ENCODE data around the gene MS4A7.
"Not testable (repeated sequence)": the region's sequence is repeated elsewhere in the genome, so short reads cannot be mapped to it uniquely, and the experiment has no call there.

MS4A7 gene

DNA sequence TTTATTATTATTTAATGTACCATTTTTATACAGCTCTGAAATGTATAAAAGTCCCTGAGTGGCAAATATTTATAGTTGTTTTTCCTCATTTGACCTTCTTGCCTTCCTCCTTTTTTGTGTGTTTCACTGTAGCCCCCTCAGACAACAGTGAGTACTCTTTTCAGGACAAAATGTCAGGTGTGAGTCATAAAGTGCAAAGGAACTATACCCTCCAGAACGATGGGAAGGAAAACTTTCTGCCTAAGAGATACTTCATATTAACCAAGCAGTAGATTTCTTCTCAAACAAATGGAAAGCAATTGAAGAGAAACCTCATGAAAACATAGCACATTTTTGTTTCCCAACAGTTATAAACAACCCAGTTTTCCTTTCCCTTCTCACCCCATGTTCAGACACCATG, 16.1 kb upstream of the MS4A7 start:
- Histone ChIP-seq H3K9ac (no peak overlapping the region), H3K4me2 (ENCODE audit: low read length) (no peak overlapping the region), H3K4me3 (ENCODE audit: low read depth, low read length) (no peak overlapping the region), H3K4me1 (no peaks in the 10 kb centered on the region), H3K9me3 (ENCODE audit: control insufficient read depth, low read length) (no peaks in the 10 kb centered on the region), H2AFZ (no peak overlapping the region), H3K79me2 (no peaks in the 10 kb centered on the region), H3K36me3 (ENCODE audit: control insufficient read depth, insufficient read depth, low read length) (no peaks in the 10 kb centered on the region), H3K27me3 (ENCODE audit: control insufficient read depth, insufficient read depth, low read length) (no peaks in the 10 kb centered on the region), H3K27ac (no peak overlapping the region)
- no peak for TF ChIP-seq CTCF (IDR thresholded peaks at IDR 0.05)

DNA sequence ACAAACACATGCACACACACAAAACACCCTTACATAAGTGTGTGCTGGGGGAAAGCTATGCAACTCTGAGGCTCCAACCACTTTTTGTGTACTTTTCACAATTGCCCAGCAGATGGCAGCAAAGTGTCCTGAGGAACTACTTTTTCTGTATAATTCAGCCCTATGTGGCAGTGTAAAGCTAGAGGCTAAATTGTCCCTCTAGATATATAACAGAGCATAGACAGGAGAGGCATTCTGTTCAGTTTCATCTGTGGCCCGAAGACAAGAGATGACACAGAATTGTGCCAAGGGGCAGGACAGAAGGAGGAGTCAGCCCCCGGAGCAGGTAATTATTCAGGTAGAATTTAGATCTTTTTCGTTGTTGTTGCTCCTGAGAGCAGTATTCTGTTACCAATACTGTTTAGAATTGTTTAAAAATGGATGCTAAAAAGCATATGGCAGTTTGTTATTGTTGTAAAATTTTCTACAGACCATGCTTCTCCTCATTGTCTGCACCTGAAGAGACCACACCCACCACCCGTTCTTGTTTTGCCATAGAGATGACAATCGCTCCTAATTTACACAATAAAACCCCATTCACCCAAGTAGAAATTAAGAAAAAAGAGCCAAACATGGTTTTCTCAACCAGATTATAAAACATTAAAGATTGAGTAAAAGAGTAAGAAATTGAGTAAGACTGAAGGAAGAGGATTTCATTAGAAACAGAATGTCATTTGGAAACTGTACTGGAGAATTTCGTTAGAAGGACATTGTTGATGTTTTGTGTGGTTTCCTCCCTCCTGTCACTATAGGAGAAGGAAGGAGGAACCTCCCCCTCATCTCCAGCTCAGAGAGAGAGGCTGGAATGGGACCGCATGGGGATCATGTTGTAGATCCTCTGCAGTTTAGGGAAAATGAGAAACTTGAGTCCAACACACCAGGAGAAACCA, 14.5 kb upstream of the MS4A7 start:
- H3K4me1 ChIP-seq = no peaks in the 10 kb centered on the region
- no peaks in the 10 kb centered on the region for H3K36me3 ChIP-seq (ENCODE audit: control insufficient read depth, insufficient read depth, low read length)
- H3K4me2 ChIP-seq (ENCODE audit: low read length) = no peak overlapping the region
- no peaks in the 10 kb centered on the region for H3K9me3 ChIP-seq (ENCODE audit: control insufficient read depth, low read length)
- peak; percentile 64 for TF ChIP-seq CTCF (IDR thresholded peaks at IDR 0.05)
- no peaks in the 10 kb centered on the region for H3K27me3 ChIP-seq (ENCODE audit: control insufficient read depth, insufficient read depth, low read length)
- H3K27ac ChIP-seq = peak overlapping the region; percentile 24
- H3K79me2 ChIP-seq = no peaks in the 10 kb centered on the region
- H3K4me3 ChIP-seq (ENCODE audit: low read depth, low read length) = no peak overlapping the region
- no peak overlapping the region for H2AFZ ChIP-seq
- H3K9ac ChIP-seq = no peak overlapping the region

DNA sequence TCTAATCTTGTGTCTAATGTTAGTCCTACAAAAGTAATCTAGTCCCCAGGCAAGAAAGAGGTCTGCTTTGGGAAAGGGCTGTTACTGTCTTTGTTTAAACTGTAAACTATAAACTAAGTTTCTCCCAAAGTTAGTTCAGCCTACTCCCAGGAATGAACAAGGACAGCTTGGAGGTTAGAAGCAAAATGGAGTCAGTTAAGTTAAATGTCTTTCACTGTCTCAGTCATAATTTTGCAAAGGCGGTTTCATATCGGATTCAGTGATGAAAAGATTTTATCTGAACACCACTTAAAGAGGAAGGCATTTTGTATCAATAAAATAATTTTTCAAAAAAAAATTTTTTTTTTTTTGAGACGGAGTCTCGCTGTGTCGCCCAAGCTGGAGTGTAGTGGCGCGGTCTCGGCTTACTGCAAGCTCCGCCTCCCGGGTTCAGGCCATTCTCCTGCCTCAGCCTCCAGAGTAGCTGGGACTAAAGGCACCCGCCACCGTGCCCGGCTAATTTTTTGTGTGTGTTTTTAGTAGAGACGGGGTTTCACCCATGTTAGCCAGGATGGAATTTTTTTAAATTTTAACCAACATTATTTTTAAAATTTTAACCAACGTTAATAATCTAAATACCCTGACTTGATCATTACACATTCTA, 11.9 kb upstream of the MS4A7 start:
- not testable (repeated sequence) for H3K9me3 ChIP-seq (ENCODE audit: control insufficient read depth, low read length); H3K79me2 ChIP-seq; H3K27ac ChIP-seq; H2AFZ ChIP-seq; H3K36me3 ChIP-seq (ENCODE audit: control insufficient read depth, insufficient read depth, low read length); H3K4me1 ChIP-seq; H3K4me2 ChIP-seq (ENCODE audit: low read length); H3K27me3 ChIP-seq (ENCODE audit: control insufficient read depth, insufficient read depth, low read length); H3K4me3 ChIP-seq (ENCODE audit: low read depth, low read length); H3K9ac ChIP-seq

DNA sequence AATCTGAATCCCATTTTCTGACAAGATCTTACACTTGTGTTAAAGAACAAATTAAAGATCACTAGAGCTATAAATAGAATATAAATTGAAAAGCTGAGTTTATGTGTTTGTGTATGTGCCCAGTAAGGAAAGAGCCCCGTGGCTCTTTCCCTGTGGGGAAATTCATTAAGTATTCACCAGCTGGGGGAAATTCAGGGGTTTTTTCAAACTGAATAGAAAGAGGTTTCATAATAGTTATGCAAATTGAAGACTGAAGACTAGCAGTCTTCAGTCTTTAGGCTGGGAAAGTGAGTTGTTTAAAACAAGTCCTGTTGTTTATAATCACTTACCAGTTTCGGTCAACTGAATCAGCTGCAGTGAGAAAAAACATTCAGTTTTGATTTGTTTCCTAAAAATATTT, 11.3 kb upstream of the MS4A7 start:
- Histone ChIP-seq H3K27me3 (ENCODE audit: control insufficient read depth, insufficient read depth, low read length) (no peaks in the 10 kb centered on the region), H3K79me2 (no peaks in the 10 kb centered on the region), H3K9ac (no peak overlapping the region), H2AFZ (no peak overlapping the region), H3K36me3 (ENCODE audit: control insufficient read depth, insufficient read depth, low read length) (no peaks in the 10 kb centered on the region), H3K4me2 (ENCODE audit: low read length) (no peak overlapping the region), H3K4me3 (ENCODE audit: low read depth, low read length) (no peak overlapping the region), H3K27ac (no peak overlapping the region), H3K9me3 (ENCODE audit: control insufficient read depth, low read length) (no peaks in the 10 kb centered on the region), H3K4me1 (no peaks in the 10 kb centered on the region)
- no peak for TF ChIP-seq CTCF (IDR thresholded peaks at IDR 0.05)

DNA sequence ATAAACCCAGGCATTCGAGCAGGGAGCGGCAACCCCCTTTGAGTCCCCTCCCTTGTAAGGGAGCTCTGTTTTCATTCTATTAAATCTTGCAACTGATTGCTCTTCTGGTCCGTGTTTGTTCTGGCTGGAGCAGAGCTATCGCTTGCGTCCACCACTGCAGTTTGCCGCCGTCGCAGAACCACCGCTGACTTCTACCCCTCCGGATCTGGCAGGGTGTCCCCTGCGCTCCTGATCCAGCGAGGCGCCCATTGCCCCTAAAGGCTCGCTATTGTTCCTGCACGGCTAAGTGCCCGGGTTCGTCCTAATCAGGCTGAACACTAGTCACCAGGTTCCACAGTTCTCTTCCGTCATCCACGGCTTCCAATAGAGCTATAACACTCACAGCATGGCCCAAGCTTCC, 10.4 kb upstream of the MS4A7 start:
- Histone ChIP-seq H3K79me2 (no peaks in the 10 kb centered on the region), H2AFZ (no peak overlapping the region), H3K9me3 (ENCODE audit: control insufficient read depth, low read length) (no peaks in the 10 kb centered on the region), H3K27ac (no peak overlapping the region), H3K4me1 (no peaks in the 10 kb centered on the region), H3K36me3 (ENCODE audit: control insufficient read depth, insufficient read depth, low read length) (no peaks in the 10 kb centered on the region), H3K4me3 (ENCODE audit: low read depth, low read length) (no peak overlapping the region), H3K9ac (no peak overlapping the region), H3K27me3 (ENCODE audit: control insufficient read depth, insufficient read depth, low read length) (no peaks in the 10 kb centered on the region), H3K4me2 (ENCODE audit: low read length) (no peak overlapping the region)
- no peak for TF ChIP-seq CTCF (IDR thresholded peaks at IDR 0.05)

Measured in parathyroid adenoma (tissue), 2 donors.